Adrenal gland (tissue), 12 donors: ENCODE data around the gene F2RL3. TPM values are rescaled to one million over a fixed set of nuclear protein-coding genes. Genes with fewer than 3 reads are reported as not detected.

Experiments used
- DNase-seq, 7 donors: peaks; one replicate each; pipeline ENCODE4 v3.0.0-alpha.2; 2019 to 2020
- H3K27ac ChIP-seq, 5 donors: fragments of 200-600 bp; sonication (generic) in 4 of 5; 1 replicate in 3 of 5; 2 replicates in 2 of 5; pipeline versions ENCODE4 v1.5.1 to v1.8.0; 2016 to 2020; ENCODE audit warnings: mild to moderate bottlenecking in 1 of 5
- H3K27me3 ChIP-seq: fragments of 200-600 bp; 2 replicates; pipeline ENCODE4 v1.8.0; 2021
- H3K36me3 ChIP-seq, 2 donors: fragments of 200-600 bp; replicated peaks in 1 of 2; 1 replicate in 1 of 2; 2 replicates in 1 of 2; pipeline versions ENCODE4 v1.5.1 to v1.8.0; 2018 to 2022
- H3K4me1 ChIP-seq, 2 donors: fragments of 200-600 bp; replicated peaks in 1 of 2; 1 replicate in 1 of 2; 2 replicates in 1 of 2; pipeline versions ENCODE4 v1.5.1 to v1.8.0; 2018 to 2021
- H3K4me3 ChIP-seq, 4 donors: fragments of 200-600 bp; sonication (generic) in 3 of 4; one replicate each; pipeline ENCODE4 v1.5.1; 2016 to 2018
- H3K9me3 ChIP-seq, 3 donors: fragments of 200-600 bp; sonication (generic) in 1 of 3; replicated peaks in 1 of 3; 1 replicate in 2 of 3; 2 replicates in 1 of 3; pipeline versions ENCODE4 v1.5.1 to v1.8.0; 2016 to 2021
- CTCF ChIP-seq, 6 experiments: fragments of 450-650 bp in 4 of 6; fragments of 200-600 bp in 2 of 6; sonication (generic) in 1 of 6; IDR thresholded peaks; 1 replicate in 5 of 6; 2 replicates in 1 of 6; pipeline versions ENCODE4 v1.5.1 to v1.8.0; 2016 to 2021; ENCODE audit warnings: antibody characterized with exemption in 6 of 6, mild to moderate bottlenecking in 2 of 6, moderate library complexity in 1 of 6
- POLR2A ChIP-seq, 2 donors: fragments of 450-650 bp; IDR thresholded peaks; one replicate each; pipeline ENCODE4 v1.6.1; 2017; ENCODE audit warnings: antibody characterized with exemption in 2 of 2, mild to moderate bottlenecking in 2 of 2, moderate library complexity in 1 of 2
- WGBS, 4 donors: extraction: QIAGEN DNeasy Blood & Tissue Kit in 2 of 4; methylation state at CpG; one replicate each; pipeline versions ENCODE4 v1.1.5 to v1.1.7; 2013 to 2017; 5-methylcytosine and 5-hydroxymethylcytosine counted together
- intact Hi-C, 2 donors: fragments of 100-400 bp; cut with DNase I; formaldehyde crosslinking; loops; one replicate each; pipeline versions ENCODE4 v1.14.1 to v1.15.0; 2022 to 2023
- polyA plus RNA-seq, 3 donors: library from polyadenylated mRNA; stranded (reverse); fragments of 200-250 nt in 2 of 3; fragments of 350-450 nt in 1 of 3; fragmentation: Illumina TruSeq in 1 of 3; extraction: RNeasy Lipid Tissue Mini Kit (QIAGEN cat#74804) in 1 of 3; gene quantifications; one replicate each; pipeline ENCODE4 v1.2.3, GENCODE V29; 2013 to 2014
- total RNA-seq, 9 donors: library from RNA; depleted of rRNA in 4 of 9; stranded (reverse); fragments of >200 nt in 4 of 9; fragments of 120-200 nt in 1 of 9; fragmentation: NEBNext Ultra II Directional in 1 of 9; extraction: Animal tissue kit (Norgen Biotek cat#: 25700) in 1 of 9; gene quantifications; one replicate each; pipeline versions ENCODE4 v1.1.0 to v1.2.4, GENCODE V29; 2013 to 2023
- donor health status: healthy with polysubstance abuse.
- donor health status: Bipolar disorder and iron deficiency.
- donor health status: DM: yes; HTN: yes; CAD: no.
- donor health status: DM: no; HTN: no; CAD: no.
- donor health status: DM: no; HTN: no; CAD: no.
- donor health status: DM: yes; HTN: yes; CAD: no.

F2RL3 gene
- total and polyA plus RNA-seq, 12 donors: 0.17 to 3.8 (median 2.2) TPM

GRCh38 chr19:16883522-16883921 lies 5.3 kb upstream of the F2RL3 start:
- Histone ChIP-seq H3K36me3 (peaks cover 0 to 15% of the 10 kb centered on the region in 2 donors), H3K27me3 (no peaks in the 10 kb centered on the region), H3K9me3 (peaks cover 0 to 15% (median 0%) of the 10 kb centered on the region in 3 donors), H3K4me3 (no peak overlapping the region), H3K4me1 (peaks cover 0 to 4% of the 10 kb centered on the region in 2 donors), H3K27ac (no peak overlapping the region)
- DNase-seq: no peak
- 75 to 91% (median 82%) methylated on average over 3 of the region's 3 CpGs for WGBS, 4 donors
- TF ChIP-seq CTCF (IDR thresholded peaks at IDR 0.05) (no peak), POLR2A (IDR thresholded peaks at IDR 0.05) (no peak)
- intact Hi-C loops: no loop called here

- Histone ChIP-seq H3K36me3 (no peaks in the 10 kb centered on the region), H3K4me1 (peaks cover 0 to 4% of the 10 kb centered on the region in 2 donors), H3K27ac (peak overlapping the region in 1 of 5 donors; percentile 79), H3K9me3 (peaks cover 0 to 15% (median 0%) of the 10 kb centered on the region in 3 donors), H3K27me3 (no peaks in the 10 kb centered on the region), H3K4me3 (no peak overlapping the region)
- intact Hi-C loops: no loop called here
- TF ChIP-seq POLR2A (IDR thresholded peaks at IDR 0.05) (no peak), CTCF (IDR thresholded peaks at IDR 0.05) (no peak)
- no peak for DNase-seq
- WGBS, 4 donors: 38 to 46% (median 43%) methylated on average over 5 of the region's 5 CpGs
Observed at GRCh38 chr19:16885166-16885565, 3.6 kb upstream of the F2RL3 start.

GRCh38 chr19:16886305-16886880 lies 2.4 kb upstream of the F2RL3 start:
- Histone ChIP-seq H3K27ac (peak overlapping the region; percentile 29 to 82 (median 71)), H3K4me1 (peaks cover 0 to 4% of the 10 kb centered on the region in 2 donors), H3K4me3 (no peak overlapping the region), H3K27me3 (no peaks in the 10 kb centered on the region), H3K9me3 (peaks cover 0 to 9% (median 0%) of the 10 kb centered on the region in 3 donors), H3K36me3 (no peaks in the 10 kb centered on the region)
- peak; percentile 81 to 96 (median 90) for DNase-seq
- TF ChIP-seq POLR2A (IDR thresholded peaks at IDR 0.05) (peak in 1 of 2 donors; percentile 36), CTCF (IDR thresholded peaks at IDR 0.05) (no peak)
- 30 to 48% (median 38%) methylated on average over 15 to 20 of the region's 20 CpGs for WGBS, 4 donors
- intact Hi-C loops: no loop called here

- H3K27ac ChIP-seq: peak overlapping the region in 2 of 5 donors; percentile 56 to 79
- peak in 1 of 7 donors; percentile 23 for DNase-seq
- H3K36me3 ChIP-seq: no peaks in the 10 kb centered on the region
- intact Hi-C loops: no loop called here
- peaks cover 0 to 4% of the 10 kb centered on the region in 2 donors for H3K4me1 ChIP-seq
- H3K9me3 ChIP-seq: peaks cover 0 to 4% (median 0%) of the 10 kb centered on the region in 3 donors
- H3K4me3 ChIP-seq: no peak overlapping the region
- no peak for TF ChIP-seq POLR2A (IDR thresholded peaks at IDR 0.05)
- WGBS, 4 donors: 58 to 83% (median 75%) methylated on average over 10 to 17 of the region's 17 CpGs
- H3K27me3 ChIP-seq: no peaks in the 10 kb centered on the region
Observed at GRCh38 chr19:16887353-16888265, 1.2 kb upstream of the F2RL3 start.
